ENCODE data around the gene RGS14. TPM values are rescaled to one million over a fixed set of nuclear protein-coding genes. Genes with fewer than 3 reads are reported as not detected.

RGS14 gene
- total RNA-seq, 1 experiment from 2014 or later = 26.2 TPM

GRCh38 chr5:177378884-177379883, 21.5 kb downstream of the RGS14 start:
- peak; percentile 81 for DNase-seq (ENCODE audit: low spot score)

DNA sequence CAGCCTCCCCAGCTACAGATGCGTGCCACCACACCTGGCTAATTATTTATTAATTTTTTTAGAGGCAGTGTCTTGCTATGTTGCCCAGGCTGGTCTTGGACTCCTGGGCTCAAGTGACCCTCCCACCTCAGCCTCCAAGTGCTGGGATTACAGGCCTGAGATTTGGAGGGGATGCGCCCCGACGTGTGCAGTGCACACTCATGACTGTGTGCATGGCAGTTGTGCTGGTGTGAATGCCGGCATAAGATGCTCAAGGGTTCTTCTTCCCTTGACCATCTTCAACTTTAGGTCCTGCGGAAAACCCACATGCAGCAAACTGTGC, 23.0 kb downstream of the RGS14 start:
- DNase-seq (ENCODE audit: low spot score) = no peak

GRCh38 chr5:177382423-177383029, 24.8 kb downstream of the RGS14 start:
- DNase-seq (ENCODE audit: low spot score) = no peak

GRCh38 chr5:177383181-177383580, 25.5 kb downstream of the RGS14 start:
- no peak for DNase-seq (ENCODE audit: low spot score)

DNA sequence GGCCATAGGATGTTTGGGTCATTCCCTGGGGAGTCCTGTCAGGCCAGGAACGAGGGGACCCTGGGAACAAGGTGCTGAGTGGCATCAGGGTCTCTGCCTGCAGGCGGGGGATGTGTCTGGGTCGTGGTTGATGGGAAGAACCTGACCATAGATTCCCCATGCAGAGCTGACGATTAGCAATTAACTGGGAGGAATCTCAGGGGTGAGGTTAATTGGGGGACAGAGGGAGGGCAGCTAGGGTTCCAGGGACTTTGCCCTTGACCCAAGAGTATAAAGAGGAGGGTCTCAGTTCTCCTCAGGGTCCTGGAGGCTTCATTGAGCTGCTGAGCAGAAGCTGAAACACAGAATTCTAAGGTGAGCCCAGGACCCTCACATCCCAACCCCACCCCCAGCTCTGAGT, 26.4 kb downstream of the RGS14 start, which contains the start of gene SLC34A1:
Gene SLC34A1, plus strand, starts transcription at position 301 of the 400 bp plus-strand sequence. CDS start 1,308 bp downstream, outside the sequence.
- no peak for DNase-seq (ENCODE audit: low spot score)

DNA sequence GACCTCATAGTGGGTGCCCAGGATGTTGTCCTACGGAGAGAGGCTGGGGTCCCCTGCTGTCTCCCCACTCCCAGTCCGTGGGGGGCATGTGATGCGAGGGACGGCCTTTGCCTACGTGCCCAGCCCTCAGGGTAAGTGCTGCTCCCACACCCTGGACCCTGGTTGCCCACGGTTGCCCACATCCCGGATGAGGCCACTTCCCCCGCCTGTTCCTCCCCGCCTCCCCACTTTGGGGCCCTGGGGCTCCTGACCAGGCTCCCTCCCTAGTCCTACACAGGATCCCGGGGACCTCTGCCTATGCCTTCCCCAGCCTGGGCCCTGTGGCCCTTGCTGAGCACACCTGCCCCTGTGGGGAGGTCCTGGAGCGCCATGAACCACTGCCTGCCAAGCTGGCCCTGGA, 28.0 kb downstream of the RGS14 start:
- no peak for DNase-seq (ENCODE audit: low spot score)

DNA sequence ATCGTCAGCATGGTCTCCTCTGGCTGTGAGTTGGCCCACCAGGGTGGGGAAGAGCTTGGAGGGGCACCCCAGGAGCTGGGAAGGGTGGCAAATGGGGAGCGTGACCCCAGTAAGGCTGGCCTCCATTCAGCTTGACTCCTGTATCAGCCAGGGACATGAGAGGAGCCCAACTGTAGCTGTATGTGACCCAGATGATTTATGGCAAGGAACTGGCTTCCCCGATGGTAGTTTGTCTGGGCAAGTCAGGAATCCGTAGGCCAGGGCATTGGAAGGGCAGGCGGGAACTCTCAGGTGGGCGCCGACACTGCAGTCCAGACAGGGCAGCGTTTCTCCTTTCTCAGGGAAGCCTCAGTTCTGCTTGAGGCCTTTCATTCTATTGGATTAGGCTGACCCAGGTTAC, 28.8 kb downstream of the RGS14 start:
- no peak for DNase-seq (ENCODE audit: low spot score)

DNA sequence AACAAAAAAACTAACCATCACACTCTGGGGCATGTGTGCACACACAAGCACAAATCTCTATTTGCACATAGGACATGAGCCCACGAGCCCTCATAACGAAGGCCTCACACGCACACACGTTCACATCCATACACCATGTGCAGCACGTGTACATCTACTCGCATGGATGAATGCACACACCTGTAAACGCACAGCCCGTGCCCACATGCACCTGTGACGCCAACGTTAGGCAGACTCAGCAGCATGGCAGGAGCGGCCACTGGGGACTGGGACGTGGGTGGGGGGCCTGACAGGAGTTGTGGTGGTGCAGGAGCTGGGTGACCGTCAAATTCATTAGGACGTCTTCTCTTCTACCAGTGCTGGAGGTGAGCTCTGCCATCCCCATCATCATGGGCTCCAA, 29.7 kb downstream of the RGS14 start:
- DNase-seq (ENCODE audit: low spot score) = no peak

DNA sequence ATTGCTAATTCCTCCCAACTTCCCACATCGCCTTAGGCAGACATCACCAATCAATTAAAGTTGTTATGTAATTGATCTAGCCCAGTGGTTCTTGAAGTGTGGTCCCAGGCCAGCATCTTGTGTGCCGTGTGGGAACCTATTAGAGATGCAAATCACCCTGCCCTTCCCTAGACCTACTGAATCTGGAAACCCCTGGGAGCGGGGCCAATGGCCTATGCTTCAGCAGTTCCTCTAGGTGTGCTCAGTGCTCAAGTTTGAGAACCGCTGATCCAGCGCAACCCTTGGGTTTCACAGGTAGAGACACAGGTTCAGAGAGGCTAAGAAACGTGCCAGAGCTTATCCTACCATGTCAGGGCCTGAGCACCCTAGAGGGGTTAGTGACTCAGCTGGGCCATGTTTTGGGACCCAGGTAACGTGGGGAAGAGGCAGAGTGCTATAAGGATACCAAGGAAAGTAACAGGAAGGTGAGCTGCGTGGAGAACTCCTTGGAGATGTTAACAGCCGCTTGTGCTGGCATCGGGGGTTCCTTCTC, 30.9 kb downstream of the RGS14 start:
- no peak for DNase-seq (ENCODE audit: low spot score)

- DNase-seq (ENCODE audit: low spot score) = peak; percentile 83
Measured at GRCh38 chr5:177389241-177390169, 31.8 kb downstream of the RGS14 start.

GRCh38 chr5:177390363-177391300, 32.9 kb downstream of the RGS14 start:
- peak; percentile 93 for DNase-seq (ENCODE audit: low spot score)

DNA sequence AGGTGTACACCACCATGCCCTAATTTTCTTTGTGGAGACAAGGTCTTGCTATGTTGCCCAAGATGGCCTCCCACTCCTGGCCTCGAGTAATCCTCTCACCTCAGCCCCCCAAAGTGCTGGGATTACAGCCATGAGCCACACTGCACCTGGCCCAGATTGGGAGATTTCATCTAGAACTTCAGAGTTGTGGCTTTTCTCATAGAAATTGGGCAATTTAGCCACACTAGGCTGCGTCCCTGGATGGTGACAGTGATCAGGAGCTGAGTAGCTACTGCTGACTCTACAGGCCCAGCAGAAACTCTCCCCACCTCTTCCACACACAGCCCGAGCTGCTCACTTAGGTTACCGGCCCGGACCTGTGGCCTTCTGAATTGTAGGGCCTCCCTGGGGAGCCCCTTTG, 35.0 kb downstream of the RGS14 start:
- no peak for DNase-seq (ENCODE audit: low spot score)

DNA sequence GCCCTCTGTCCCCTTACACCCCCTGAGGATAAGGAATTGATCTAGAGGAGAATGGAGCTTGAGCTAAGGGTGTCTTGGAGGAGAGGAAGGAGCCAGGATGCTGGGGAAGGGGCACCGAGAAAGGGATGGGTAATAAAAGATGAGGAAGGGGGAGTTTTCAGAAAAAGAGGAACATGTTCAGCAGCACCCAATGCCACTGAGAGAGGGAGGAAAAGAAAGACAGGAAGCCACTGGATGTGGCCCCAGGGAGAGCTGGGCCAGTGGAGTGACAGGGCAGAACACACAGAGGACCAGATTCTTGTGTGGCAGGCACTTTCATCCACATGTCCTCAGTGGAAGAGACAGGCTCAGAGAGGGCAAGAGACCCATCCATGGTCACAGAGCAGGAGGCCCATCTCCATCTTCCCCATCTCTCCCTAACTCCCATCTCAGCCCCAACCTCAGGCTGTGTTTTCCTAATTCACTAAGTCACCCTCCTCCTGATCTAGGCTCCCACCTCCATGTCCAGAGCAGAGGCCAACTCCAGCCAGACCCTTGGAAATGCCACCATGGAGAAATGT, 35.6 kb downstream of the RGS14 start:
- DNase-seq (ENCODE audit: low spot score) = no peak

DNA sequence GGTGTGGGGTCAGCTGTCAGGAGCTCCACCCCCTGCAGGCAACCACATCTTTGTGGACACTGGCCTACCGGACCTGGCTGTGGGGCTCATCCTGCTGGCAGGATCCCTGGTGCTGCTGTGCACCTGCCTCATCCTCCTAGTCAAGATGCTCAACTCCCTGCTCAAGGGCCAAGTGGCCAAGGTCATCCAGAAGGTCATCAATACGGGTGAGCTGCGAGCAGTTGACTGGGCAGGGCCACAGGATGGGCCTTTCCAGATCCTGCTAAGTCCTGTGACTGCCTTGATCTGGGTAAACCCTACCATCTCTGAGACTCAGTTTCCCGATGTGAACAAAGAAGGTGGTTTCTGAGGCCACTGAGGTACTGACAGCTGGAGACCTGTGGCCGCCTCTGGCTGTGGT, 36.3 kb downstream of the RGS14 start:
- no peak for DNase-seq (ENCODE audit: low spot score)

GRCh38 chr5:177396078-177396477, 38.4 kb downstream of the RGS14 start:
- no peak for DNase-seq (ENCODE audit: low spot score)

- no peak for DNase-seq (ENCODE audit: low spot score)
Measured at GRCh38 chr5:177396807-177397206, 39.1 kb downstream of the RGS14 start.

DNA sequence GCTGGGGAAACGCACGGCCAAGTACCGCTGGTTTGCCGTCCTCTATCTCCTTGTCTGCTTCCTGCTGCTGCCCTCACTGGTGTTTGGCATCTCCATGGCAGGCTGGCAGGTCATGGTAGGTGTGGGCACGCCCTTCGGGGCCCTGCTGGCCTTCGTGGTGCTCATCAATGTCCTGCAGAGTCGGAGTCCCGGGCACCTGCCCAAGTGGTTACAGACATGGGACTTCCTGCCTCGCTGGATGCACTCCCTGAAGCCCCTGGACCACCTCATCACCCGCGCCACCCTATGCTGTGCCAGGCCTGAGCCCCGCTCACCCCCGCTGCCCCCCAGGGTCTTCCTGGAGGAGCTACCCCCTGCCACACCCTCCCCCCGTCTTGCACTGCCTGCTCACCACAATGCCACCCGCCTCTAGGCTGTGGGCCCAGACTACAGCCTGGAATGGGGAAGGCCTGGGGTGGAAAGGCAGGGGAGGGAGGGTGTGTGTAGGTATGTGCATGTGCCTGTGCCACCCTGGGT, 40.2 kb downstream of the RGS14 start:
- no peak for DNase-seq (ENCODE audit: low spot score)

GRCh38 chr5:177399997-177400868, 42.5 kb downstream of the RGS14 start, which contains the start of gene PFN3:
Gene PFN3 (minus strand): TSS chr5:177400661. CDS start chr5:177400576, 85 bp downstream.
- DNase-seq (ENCODE audit: low spot score) = no peak
